GM13977 (cell line): ENCODE data around the gene NGF.

Experiments used
- DNase-seq: peaks from one replicate; pipeline ENCODE4 v3.0.0; 2012; ENCODE audit warnings: low spot score
- CTCF ChIP-seq: IDR thresholded peaks from 2 replicates; pipeline ENCODE4 v1.5.1; 2012; ENCODE audit warnings: mild to moderate bottlenecking, control low read depth; ENCODE audit not compliant: insufficient read depth; ENCODE audit errors: extremely low read depth, missing control alignments
- in situ Hi-C: fragments of 300-500 bp; cut with MboI; formaldehyde crosslinking; loops from one replicate; pipeline ENCODE4 v1.12.0; 2022; ENCODE audit warnings: low sequenced_read_pairs, low pct_unique_long_range_greater_than_20kb, mixed read lengths, inconsistent platforms; ENCODE audit not compliant: unreplicated experiment

Gene NGF

GRCh38 chr1:115293899-115294298 is 44.1 kb downstream of the NGF start:
- in situ Hi-C loops = no loop called here
- no peak for TF ChIP-seq CTCF
- no peak for DNase-seq

GRCh38 chr1:115293006-115293405 is 45.0 kb downstream of the NGF start:
- in situ Hi-C loops = no loop called here
- no peak for TF ChIP-seq CTCF
- DNase-seq = no peak

- no peak for TF ChIP-seq CTCF
- DNase-seq = no peak
- in situ Hi-C loops = no loop called here
Measured at GRCh38 chr1:115291741-115292140, 46.3 kb downstream of the NGF start.

GRCh38 chr1:115289940-115290339 is 48.1 kb downstream of the NGF start:
- in situ Hi-C loops = no loop called here
- no peak for DNase-seq
- no peak for TF ChIP-seq CTCF

GRCh38 chr1:115288591-115289198 is 49.4 kb downstream of the NGF start:
- in situ Hi-C loops = no loop called here
- DNase-seq = no peak
- TF ChIP-seq CTCF = no peak

GRCh38 chr1:115286431-115287205 is 51.4 kb downstream of the NGF start:
- DNase-seq = no peak
- in situ Hi-C loops = no loop called here
- no peak for TF ChIP-seq CTCF
